Endothelial cell of umbilical vein (primary cell): ENCODE data around the gene PLD6.

Experiments
- EZH2 ChIP-seq: IDR thresholded peaks from 2 replicates; pipeline ENCODE4 v1.6.1; 2012; ENCODE audit warnings: borderline replicate concordance, low read depth, mild to moderate bottlenecking, moderate library complexity, low read length, inconsistent platforms; ENCODE audit not compliant: severe bottlenecking
- FOS ChIP-seq: IDR thresholded peaks from 2 replicates; pipeline ENCODE4 v1.6.1; 2011; ENCODE audit warnings: mild to moderate bottlenecking, low read length, moderate library complexity, borderline replicate concordance; ENCODE audit not compliant: insufficient read depth
- GATA2 ChIP-seq: IDR thresholded peaks from 2 replicates; pipeline ENCODE4 v1.7.0; 2011; ENCODE audit warnings: low read depth, mild to moderate bottlenecking, moderate library complexity, mixed read lengths, low read length; ENCODE audit not compliant: insufficient read length, insufficient read depth
- JUN ChIP-seq: IDR thresholded peaks from 2 replicates; pipeline ENCODE4 v1.6.1; 2011; ENCODE audit warnings: borderline replicate concordance, low read depth; ENCODE audit not compliant: insufficient read length, insufficient read depth
- MAX ChIP-seq: IDR thresholded peaks from 2 replicates; pipeline ENCODE4 v1.6.1; 2011; ENCODE audit not compliant: insufficient read depth, insufficient read length
- MYC ChIP-seq: IDR thresholded peaks from one replicate; pipeline ENCODE4 v1.6.1; 2011; ENCODE audit warnings: mild to moderate bottlenecking, low read depth, low read length
- POLR2A ChIP-seq: IDR thresholded peaks from 2 replicates; pipeline ENCODE4 v1.6.1; 2012; ENCODE audit warnings: low read depth, mild to moderate bottlenecking, control low read depth, low read length
- POLR2AphosphoS5 ChIP-seq: IDR thresholded peaks from 2 replicates; pipeline ENCODE4 v1.6.1; 2012; ENCODE audit warnings: low read depth, mild to moderate bottlenecking, control low read depth, low read length, moderate library complexity; ENCODE audit not compliant: insufficient read depth
- TF ChIP-seq, protein P1 (sequence below), 2 donors: IDR thresholded peaks; 1 replicate in 1 of 2; 2 replicates in 1 of 2; pipeline ENCODE4 v1.5.1; 2011; ENCODE audit warnings: low read length in 2 of 2, mild to moderate bottlenecking in 2 of 2, moderate library complexity in 2 of 2, control low read depth in 1 of 2, inconsistent platforms in 1 of 2, low read depth in 1 of 2; ENCODE audit not compliant: insufficient read depth in 1 of 2; ENCODE audit errors: extremely low read depth in 1 of 2

GRCh38 chr17:17153071-17153470, 53.1 kb downstream of the PLD6 start:
- TF ChIP-seq POLR2A (no peak), MAX (no peak), POLR2AphosphoS5 (no peak), MYC (no peak), EZH2 (no peak), FOS (no peak), GATA2 (no peak), JUN (no peak)
- TF ChIP-seq, protein P1, sequence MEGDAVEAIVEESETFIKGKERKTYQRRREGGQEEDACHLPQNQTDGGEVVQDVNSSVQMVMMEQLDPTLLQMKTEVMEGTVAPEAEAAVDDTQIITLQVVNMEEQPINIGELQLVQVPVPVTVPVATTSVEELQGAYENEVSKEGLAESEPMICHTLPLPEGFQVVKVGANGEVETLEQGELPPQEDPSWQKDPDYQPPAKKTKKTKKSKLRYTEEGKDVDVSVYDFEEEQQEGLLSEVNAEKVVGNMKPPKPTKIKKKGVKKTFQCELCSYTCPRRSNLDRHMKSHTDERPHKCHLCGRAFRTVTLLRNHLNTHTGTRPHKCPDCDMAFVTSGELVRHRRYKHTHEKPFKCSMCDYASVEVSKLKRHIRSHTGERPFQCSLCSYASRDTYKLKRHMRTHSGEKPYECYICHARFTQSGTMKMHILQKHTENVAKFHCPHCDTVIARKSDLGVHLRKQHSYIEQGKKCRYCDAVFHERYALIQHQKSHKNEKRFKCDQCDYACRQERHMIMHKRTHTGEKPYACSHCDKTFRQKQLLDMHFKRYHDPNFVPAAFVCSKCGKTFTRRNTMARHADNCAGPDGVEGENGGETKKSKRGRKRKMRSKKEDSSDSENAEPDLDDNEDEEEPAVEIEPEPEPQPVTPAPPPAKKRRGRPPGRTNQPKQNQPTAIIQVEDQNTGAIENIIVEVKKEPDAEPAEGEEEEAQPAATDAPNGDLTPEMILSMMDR (IDR thresholded peaks at IDR 0.05; ENCODE audit: extremely low read depth in 1 of 2, insufficient read depth in 1 of 2, low read depth in 1 of 2, low read length in 2 of 2) = no peak
